Ascending aorta (tissue), 2 donors: Measurements from ENCODE around the gene WWC1. TPM values are rescaled to one million over a fixed set of nuclear protein-coding genes. Genes with fewer than 3 reads are reported as not detected.
"Not testable (repeated sequence)": the region's sequence is repeated elsewhere in the genome, so short reads cannot be mapped to it uniquely, and the experiment has no call there.

Experiments
- DNase-seq, 2 donors: peaks; one replicate each; pipeline ENCODE4 v3.0.0-alpha.2; 2019; ENCODE audit warnings: low spot score in 2 of 2
- H3K27ac ChIP-seq, 2 donors: fragments of 200-600 bp; sonication (generic); one replicate each; pipeline ENCODE4 v1.5.1; 2016 to 2017; ENCODE audit warnings: mild to moderate bottlenecking in 1 of 2
- H3K27me3 ChIP-seq: fragments of 200-600 bp; sonication (generic); one replicate; pipeline ENCODE4 v1.5.1; 2017
- H3K36me3 ChIP-seq, 2 donors: fragments of 200-600 bp; sonication (generic); one replicate each; pipeline ENCODE4 v1.5.1; 2016
- H3K4me1 ChIP-seq, 2 donors: fragments of 200-600 bp; sonication (generic); one replicate each; pipeline ENCODE4 v1.5.1; 2016 to 2017; ENCODE audit warnings: mild to moderate bottlenecking in 1 of 2
- H3K4me3 ChIP-seq, 2 donors: fragments of 200-600 bp; sonication (generic); one replicate each; pipeline ENCODE4 v1.5.1; 2016 to 2017; ENCODE audit warnings: mild to moderate bottlenecking in 1 of 2
- H3K9me3 ChIP-seq, 2 donors: fragments of 200-600 bp; sonication (generic); one replicate each; pipeline ENCODE4 v1.5.1; 2016
- intact Hi-C: fragments of 100-400 bp; cut with DNase I; formaldehyde crosslinking; loops from one replicate; pipeline ENCODE4 v1.15.1; 2023
- total RNA-seq: library from RNA; depleted of rRNA; stranded (reverse); fragments of >200 nt; gene quantifications from one replicate; pipeline ENCODE4 v1.1.0, GENCODE V29; 2016
- TF ChIP-seq, protein P1 (sequence below), 3 experiments: fragments of 200-600 bp in 2 of 3; fragments of 450-650 bp in 1 of 3; sonication (generic) in 2 of 3; IDR thresholded peaks; one replicate each; pipeline ENCODE4 v1.5.1; 2016 to 2019; ENCODE audit warnings: antibody characterized with exemption in 3 of 3, mild to moderate bottlenecking in 1 of 3, moderate library complexity in 1 of 3

Gene WWC1
- total RNA-seq, 1 donor from 2014 or later: not detected

DNA sequence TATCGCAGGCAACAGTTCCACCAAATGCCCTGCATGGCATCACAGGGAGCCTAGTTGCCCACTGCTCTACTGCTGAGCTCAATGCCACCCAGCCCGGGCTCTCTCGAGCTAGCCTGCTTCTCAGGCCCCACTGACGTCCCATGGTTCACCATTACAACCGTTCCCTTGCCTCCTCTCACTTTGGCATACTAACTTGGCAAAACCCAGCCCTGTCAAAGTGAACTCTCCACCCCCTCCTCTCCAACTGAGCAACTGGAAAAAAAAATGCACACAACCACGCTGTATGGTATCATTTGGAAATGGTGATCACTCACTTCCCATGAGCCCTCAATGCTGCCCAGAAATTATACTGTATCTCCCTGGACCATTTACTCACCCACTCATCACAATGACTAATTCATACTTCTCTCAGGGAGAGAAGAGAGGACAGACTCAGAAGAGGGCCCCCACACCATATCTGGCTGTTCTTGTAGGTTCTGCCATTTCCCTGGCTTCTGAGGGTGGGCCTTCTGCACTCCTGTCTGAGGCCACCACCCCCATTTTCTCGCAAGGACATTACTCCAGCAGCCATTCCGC, 143.4 kb downstream of the WWC1 start:
- intact Hi-C loops: no loop called here

DNA sequence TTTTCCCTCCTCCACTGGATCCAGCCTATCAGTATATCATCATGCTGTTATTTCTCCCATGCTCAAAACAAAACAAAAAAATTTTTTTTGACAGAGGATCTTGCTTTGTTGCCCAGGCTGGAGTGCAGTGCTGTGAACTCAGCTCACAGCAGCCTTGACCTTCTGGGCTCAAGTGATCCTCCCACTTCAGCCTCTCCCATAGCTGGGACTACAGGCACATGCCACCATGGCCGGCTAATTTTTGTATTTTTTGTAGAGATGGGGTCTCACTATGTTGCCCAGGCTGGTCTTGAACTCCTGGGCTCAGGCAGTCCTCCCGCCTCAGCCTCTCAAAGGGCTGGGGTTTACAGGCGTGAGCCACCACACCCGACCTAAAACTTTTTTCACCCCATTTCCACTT, 143.9 kb downstream of the WWC1 start:
- not testable (repeated sequence) for H3K4me3 ChIP-seq, H3K27ac ChIP-seq

More for the DNA sequence above, 143.4 kb downstream of the WWC1 start:
- Histone ChIP-seq H3K4me3 (no peak overlapping the region), H3K27me3 (no peaks in the 10 kb centered on the region), H3K4me1 (no peaks in the 10 kb centered on the region), H3K9me3 (no peaks in the 10 kb centered on the region), H3K36me3 (no peaks in the 10 kb centered on the region), H3K27ac (no peak overlapping the region)
- TF ChIP-seq, protein P1, sequence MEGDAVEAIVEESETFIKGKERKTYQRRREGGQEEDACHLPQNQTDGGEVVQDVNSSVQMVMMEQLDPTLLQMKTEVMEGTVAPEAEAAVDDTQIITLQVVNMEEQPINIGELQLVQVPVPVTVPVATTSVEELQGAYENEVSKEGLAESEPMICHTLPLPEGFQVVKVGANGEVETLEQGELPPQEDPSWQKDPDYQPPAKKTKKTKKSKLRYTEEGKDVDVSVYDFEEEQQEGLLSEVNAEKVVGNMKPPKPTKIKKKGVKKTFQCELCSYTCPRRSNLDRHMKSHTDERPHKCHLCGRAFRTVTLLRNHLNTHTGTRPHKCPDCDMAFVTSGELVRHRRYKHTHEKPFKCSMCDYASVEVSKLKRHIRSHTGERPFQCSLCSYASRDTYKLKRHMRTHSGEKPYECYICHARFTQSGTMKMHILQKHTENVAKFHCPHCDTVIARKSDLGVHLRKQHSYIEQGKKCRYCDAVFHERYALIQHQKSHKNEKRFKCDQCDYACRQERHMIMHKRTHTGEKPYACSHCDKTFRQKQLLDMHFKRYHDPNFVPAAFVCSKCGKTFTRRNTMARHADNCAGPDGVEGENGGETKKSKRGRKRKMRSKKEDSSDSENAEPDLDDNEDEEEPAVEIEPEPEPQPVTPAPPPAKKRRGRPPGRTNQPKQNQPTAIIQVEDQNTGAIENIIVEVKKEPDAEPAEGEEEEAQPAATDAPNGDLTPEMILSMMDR (IDR thresholded peaks at IDR 0.05): no peak
- DNase-seq: no peak

DNA sequence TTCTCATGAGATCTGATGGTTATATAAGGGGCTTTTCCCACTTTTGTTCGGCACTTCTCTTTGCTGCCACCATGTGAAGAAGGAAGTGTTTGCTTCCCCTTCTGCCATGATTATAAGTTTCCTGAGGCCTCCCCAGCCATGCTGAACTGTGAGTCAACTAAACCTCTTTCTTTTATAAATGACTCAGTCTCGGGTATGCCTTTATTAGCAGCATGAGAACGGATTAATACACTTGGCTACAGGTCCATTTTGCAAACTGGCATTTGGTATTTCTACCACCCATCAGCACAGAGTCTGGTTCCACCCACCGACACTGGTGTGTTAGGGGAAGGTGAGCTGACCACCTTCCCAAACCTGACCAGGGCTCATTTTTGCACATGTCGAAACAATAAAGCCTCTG, 146.9 kb downstream of the WWC1 start:
- H3K4me1 ChIP-seq: no peaks in the 10 kb centered on the region
- no peak overlapping the region for H3K4me3 ChIP-seq
- TF ChIP-seq, protein P1 (IDR thresholded peaks at IDR 0.05): no peak
- no peak for DNase-seq
- H3K27ac ChIP-seq: no peak overlapping the region
- H3K36me3 ChIP-seq: no peaks in the 10 kb centered on the region
- no peaks in the 10 kb centered on the region for H3K9me3 ChIP-seq
- H3K27me3 ChIP-seq: no peaks in the 10 kb centered on the region
- intact Hi-C loops: no loop called here

More for the DNA sequence above, 143.9 kb downstream of the WWC1 start:
- H3K36me3 ChIP-seq, intact Hi-C loops, H3K9me3 ChIP-seq, DNase-seq, H3K27me3 ChIP-seq, H3K4me1 ChIP-seq: not testable (repeated sequence)

DNA sequence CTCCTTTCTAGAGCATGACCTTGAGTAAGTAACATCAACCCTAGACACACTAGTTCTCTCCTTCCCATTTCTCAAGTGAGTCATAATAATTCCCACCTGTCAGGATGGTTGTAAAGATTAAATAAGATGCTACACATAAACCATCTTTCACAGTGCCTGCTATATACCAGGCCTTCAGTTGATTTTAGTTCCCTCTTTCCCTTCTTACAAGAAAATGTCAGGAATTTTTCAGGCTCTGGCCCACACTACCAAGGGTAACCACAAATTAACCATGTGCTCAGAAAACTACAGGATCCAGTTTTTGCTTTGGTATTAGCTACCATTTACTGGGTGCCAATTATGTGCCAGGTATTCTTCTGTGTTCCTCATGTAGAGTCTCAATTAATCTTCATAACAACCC, 152.1 kb downstream of the WWC1 start:
- Histone ChIP-seq H3K4me3 (no peak overlapping the region), H3K36me3 (no peaks in the 10 kb centered on the region), H3K27ac (no peak overlapping the region), H3K9me3 (no peaks in the 10 kb centered on the region), H3K4me1 (no peaks in the 10 kb centered on the region), H3K27me3 (no peaks in the 10 kb centered on the region)
- TF ChIP-seq, protein P1 (IDR thresholded peaks at IDR 0.05): no peak
- intact Hi-C loops: no loop called here
- no peak for DNase-seq

DNA sequence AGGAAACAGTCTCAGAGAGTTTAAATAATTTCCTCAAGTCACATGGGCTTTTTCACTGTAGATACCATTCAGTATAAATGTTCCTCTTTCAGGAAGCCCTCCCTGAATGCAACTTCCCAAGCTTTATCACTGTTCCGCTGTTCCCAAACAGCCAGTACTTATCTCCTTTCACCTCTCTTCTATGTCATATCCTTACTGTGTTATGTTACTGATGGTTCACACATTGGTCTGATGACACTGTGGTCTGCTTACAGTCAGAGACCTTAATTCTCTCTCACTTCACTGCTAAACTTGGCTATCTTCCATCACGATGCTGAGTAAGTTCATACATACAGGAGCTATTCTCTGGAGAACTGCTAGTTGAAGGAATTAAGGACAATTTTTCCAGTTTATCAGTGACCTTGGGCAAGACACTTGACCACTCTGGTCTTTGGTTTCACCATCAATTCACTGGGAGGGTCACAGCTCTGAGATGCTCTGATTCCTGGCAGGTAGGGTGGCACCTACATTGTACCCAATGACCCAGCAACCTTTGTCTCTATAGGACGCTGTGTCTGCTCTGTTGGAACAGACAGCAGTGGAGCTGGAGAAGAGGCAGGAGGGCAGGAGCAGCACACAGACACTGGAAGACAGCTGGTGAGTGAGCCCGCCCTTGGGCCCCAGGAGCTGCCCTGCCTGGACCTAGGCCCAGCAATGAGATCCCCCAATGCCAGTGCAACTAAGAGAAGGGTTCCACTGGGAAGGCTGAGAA, 152.7 kb downstream of the WWC1 start:
- TF ChIP-seq, protein P1 (IDR thresholded peaks at IDR 0.05): no peak
- no peaks in the 10 kb centered on the region for H3K36me3 ChIP-seq
- no peak overlapping the region for H3K27ac ChIP-seq
- intact Hi-C loops: no loop called here
- no peak for DNase-seq
- no peak overlapping the region for H3K4me3 ChIP-seq
- H3K9me3 ChIP-seq: no peaks in the 10 kb centered on the region
- H3K27me3 ChIP-seq: no peaks in the 10 kb centered on the region
- no peaks in the 10 kb centered on the region for H3K4me1 ChIP-seq

DNA sequence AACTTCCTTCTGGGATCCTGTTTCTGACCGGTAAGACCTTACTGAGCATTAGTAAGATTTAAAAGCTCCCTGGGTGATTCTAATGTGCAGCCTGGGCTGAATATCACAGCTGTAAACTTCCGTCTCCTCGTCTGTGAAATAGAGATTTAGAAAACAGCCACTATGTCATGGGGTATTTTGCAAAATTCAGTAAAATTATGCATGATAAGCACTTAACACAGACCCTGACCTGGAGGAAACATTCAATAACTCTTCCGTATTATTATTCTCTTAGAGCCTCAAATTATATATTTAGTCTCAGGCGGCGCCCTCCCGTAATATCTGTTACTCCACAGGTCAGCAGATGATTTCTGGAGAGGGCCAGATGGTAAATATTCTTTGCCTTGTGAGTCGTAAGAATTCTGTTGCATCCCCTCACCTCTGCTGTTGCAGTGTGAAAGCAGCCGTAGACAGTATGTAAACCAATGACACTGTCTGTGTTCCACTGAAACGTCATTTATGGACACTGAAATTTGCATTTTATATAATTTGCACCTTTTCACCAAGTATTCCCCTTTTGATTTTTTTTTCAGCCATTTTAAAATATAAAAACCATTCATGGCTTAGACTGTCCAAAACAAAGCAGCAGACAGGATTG, 155.7 kb downstream of the WWC1 start:
- H3K4me3 ChIP-seq: no peak overlapping the region
- no peak overlapping the region for H3K27ac ChIP-seq
- no peaks in the 10 kb centered on the region for H3K4me1 ChIP-seq
- intact Hi-C loops: no loop called here
- H3K27me3 ChIP-seq: no peaks in the 10 kb centered on the region
- no peak for DNase-seq
- TF ChIP-seq, protein P1 (IDR thresholded peaks at IDR 0.05): no peak
- H3K9me3 ChIP-seq: no peaks in the 10 kb centered on the region
- no peaks in the 10 kb centered on the region for H3K36me3 ChIP-seq
